NB4 (cell line): ENCODE results near the gene GRM5.

Experiments
- CTCF ChIP-seq: IDR thresholded peaks from one replicate; pipeline ENCODE4 v1.5.1; 2012; ENCODE audit warnings: low read depth, low read length
- POLR2A ChIP-seq: IDR thresholded peaks from 2 replicates; pipeline ENCODE4 v1.6.1; 2011; ENCODE audit warnings: mild to moderate bottlenecking; ENCODE audit not compliant: insufficient read length; ENCODE audit errors: extremely low read depth

- TF ChIP-seq POLR2A (no peak), CTCF (no peak)
These were observed 446.0 kb downstream of the GRM5 start for GRCh38 chr11:88619656-88620385.
